GM18861 (cell line): ENCODE results near the gene OR52A5.
"Not testable (repeated sequence)": the region's sequence is repeated elsewhere in the genome, so short reads cannot be mapped to it uniquely, and the experiment has no call there.

Experiments
- ATAC-seq: cut with Tn5 transposase; IDR thresholded peaks from one replicate; pipeline ENCODE4 v1.9.1; 2021; ENCODE audit not compliant: unreplicated experiment

The OR52A5 gene

DNA sequence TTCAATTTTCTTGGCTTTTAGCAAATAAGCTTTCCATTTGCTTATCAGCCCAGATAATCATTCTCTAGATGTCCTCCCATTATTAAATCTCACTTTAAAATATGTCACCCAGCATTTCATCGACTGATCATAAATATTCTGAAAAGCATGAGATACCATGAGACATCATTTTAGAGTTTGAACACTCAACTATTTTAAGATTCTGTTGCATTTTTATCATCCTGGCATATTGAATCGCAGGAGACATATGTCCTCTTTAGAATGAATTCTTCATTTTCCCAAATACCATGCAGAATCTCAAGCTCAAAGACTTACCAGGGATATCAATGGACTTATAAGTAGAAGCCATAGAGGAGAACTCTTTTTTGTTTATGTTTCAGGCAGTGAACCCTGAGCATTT is at the start of gene OR52A5:
OR52A5 (minus strand) TSS at position 361 of the 400 bp plus-strand sequence. CDS start 5,714 bp downstream, outside the sequence.
- ATAC-seq, result no peak

DNA sequence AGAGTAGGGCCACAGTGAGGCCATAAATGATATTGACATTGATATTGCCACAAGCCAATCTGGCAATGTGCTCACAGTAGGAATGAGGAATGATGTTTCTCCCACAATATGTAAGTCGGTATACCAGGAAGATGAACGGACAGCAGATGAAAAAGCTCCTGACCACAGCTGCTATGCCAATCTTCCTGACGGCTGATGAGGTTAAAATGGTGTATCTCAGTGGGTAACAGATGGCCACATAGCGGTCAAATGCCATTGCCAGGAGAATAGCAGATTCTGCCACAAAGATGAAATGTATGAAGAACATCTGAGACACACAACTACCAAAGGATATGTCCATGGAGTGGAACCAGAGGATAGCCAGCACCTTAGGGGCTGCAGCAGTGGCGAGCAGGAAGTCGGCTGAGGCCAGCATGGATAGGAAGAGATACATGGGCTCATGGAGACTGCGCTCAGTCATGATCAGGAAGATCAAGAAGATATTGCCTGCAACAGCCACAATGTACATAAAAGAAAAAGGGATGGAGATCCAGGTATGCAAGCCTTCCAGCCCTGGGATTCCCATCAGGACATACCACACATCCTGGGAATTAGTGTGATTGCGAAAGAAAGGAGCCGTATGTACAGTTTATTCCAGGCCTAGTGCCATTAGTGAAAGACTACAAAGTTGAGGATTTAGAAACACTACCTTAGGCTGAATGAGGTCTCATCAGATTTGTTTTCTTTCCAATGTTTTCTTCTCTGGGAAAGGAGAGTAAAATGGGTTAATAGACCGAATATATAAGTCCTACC is 40.1 kb upstream of the OR52A5 start:
- ATAC-seq, result no peak

DNA sequence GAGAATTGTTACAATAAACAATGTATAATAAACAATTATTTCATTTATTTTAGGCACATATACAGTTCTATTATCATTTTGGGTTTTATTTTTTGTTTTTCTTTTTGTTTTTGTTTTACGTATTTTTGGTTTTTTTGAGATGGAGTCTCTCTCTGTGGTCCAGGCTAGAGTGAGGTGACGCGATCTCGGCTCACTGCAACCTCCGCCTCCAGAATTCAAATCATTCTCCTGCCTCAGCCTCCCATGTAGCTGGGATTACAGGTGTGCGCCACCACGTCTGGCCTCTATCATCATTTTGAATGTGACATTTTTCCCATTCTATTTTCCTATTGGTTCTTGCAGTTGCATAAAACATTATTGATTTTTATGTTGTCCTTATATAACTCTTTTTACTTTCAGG is 36.8 kb upstream of the OR52A5 start:
- no peak for ATAC-seq

DNA sequence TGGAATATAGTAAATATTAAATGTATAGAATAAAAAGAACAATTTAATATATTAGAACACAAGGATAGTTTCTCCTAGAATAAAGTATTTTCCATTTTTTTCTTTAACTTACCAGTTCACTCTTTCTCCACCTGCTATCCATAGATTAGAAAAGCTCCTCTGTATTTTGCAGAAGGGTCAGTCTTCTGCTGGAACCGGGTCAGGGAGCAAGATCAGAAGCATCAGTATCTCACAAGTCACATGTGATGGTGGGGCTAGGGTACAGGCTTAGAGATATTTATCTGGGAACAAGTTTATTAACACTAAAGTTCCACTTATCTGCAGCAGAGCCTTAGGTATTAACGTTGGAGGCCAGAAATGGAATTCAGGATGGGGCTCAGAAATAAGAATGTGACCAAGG is 33.7 kb upstream of the OR52A5 start:
- no peak for ATAC-seq

DNA sequence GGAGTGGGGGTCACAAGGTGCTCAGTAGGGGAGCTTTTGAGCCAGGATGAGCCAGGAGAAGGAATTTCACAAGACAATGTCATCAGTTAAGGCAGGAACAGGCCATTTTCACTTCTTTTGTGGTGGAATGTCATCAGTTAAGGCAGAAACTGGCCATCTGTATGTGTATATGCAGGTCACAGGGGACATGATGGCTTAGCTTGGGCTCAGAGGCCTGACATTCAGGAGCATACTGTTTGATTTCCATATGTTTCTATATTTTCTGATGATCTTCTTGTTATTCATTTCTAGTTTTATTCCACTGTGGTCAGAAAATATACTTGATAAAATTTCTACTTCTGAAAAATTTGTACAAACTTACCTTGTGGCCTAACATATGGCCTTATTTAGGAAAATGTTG is 27.7 kb upstream of the OR52A5 start:
- not testable (repeated sequence) for ATAC-seq

DNA sequence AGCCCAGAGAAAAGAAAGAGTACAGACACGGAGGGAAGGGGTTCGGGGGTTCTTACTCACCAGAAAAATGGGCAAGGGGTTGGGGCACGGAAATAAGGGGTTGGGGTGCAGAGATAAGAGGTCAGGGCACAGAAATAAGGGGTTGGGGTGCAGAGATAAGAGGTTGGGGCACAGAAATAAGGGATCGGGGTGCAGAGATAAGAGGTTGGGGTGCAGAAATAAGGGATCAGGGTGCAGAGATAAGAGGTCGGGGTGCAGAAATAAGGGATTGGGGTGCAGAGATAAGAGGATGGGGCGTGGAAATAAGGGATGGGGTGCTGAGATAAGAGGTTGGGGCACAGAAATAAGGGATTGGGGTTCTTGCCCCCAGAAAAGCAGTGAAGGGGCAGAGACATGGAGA is 26.7 kb upstream of the OR52A5 start:
- ATAC-seq, result not testable (repeated sequence)

DNA sequence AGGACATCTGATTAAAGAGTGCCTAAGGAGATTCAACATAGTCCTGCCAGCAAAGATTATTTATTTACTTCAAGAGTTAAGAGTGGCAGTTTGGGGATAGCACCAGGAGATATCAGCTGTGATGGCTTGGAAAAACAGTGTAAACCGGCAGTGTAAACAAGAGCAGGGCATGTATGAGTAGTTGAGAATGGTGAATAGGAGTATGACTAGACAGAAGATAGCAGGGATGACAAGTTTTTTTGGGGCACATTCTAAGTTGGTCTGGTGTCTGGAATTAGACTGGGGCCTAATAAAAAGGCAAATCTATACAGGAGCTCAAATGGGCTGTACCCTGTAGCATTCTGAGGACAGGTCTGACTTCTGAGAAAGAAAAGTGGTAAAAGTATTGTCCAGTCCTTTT is 22.9 kb upstream of the OR52A5 start:
- not testable (repeated sequence) for ATAC-seq

DNA sequence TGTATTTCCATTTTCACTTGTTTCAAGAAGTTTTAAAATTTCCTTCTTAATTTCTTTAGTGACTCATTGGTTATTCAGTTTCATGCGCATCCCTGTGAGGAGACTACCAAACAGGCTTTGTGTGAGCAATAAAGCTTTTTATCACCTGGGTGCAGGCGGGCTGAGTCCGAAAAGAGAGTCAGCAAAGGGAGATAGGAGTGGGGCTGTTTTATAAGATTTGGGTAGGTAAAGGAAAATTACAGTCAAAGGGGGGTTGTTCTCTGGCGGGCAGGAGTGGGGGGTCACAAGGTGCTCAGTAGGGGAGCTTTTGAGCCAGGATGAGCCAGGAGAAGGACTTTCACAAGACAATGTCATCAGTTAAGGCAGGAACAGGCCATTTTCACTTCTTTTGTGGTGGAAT is 22.1 kb upstream of the OR52A5 start:
- not testable (repeated sequence) for ATAC-seq

DNA sequence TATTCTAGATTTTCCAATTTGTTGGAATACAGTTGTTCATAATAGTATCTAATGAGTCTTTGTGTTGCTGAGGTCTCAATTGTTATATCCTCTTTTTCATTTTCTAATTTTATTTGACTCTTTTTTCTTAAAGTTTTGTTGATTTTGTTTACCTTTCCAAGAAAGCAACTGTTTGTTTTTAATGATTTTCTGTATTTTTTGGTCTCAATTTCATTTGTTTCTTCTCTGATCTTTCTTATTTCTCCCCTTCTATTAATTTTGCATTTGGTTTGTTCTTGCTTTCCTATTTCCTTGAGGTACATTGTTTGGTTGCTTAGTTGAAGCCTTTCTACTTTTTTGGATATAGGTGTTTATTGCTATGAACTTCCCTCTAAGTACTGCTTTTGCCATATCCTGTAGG is 21.6 kb upstream of the OR52A5 start:
- ATAC-seq, result no peak

DNA sequence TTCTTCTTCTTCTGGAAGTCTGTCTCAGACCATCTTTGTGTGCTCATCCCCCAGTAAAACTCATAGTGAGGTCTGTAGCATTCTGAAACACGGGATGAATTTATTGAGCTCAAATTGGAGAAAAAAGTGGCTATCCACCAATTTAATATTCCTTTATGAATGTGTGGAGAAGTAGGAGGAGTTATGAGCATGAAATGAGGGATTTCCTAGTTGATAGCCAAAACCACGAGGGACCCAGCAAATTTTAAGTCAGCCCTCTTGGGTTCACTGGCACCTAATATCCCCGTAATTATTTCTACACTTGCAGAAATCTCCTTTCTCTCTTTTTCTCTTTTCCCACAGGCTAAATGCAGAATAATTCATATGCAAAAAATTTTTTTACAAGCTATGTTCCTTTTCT is 16.5 kb upstream of the OR52A5 start, which contains the start of gene OR52A1:
OR52A1 (minus strand) TSS at position 101 of the 400 bp plus-strand sequence. CDS start 2,388 bp downstream, outside the sequence.
- no peak for ATAC-seq

DNA sequence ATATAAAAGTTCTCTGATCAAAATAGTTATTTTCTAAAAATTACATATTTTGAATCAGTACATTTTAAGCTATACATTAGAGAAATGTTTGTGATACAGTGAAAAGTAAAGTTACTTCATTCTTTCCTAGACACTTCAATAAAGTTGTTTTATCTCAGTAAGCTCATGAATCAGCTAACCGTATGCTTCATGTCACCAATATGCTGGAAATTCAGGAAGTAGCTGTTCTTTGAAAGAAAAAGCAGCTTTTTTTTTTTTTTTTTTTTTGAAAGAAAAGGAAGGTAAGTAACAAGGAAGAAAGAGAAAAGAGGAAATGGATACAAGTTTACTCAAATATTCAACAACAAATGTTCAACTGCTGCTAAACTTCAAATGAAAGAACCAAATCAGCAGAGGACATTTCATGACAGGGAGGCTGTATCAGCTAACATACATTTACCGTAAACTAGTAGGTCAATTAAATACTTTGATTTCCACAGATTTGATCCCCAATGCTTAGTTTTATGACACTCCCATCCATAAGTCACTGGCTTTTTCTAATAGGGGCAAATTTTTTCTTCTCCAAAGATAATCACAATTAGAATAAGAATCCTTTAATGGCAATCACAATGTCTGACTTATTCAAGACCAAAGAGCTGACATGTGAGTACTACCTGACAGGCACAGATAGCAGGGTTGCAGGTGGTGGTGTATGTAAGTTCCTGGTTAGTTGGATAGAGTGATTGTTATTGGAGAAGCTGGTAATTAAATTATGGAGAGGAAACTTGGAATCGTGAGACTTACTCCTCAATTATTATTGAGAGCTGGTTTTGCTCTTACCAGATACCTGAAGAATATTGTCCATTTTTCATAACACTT is 15.6 kb upstream of the OR52A5 start:
- ATAC-seq, result no peak

DNA sequence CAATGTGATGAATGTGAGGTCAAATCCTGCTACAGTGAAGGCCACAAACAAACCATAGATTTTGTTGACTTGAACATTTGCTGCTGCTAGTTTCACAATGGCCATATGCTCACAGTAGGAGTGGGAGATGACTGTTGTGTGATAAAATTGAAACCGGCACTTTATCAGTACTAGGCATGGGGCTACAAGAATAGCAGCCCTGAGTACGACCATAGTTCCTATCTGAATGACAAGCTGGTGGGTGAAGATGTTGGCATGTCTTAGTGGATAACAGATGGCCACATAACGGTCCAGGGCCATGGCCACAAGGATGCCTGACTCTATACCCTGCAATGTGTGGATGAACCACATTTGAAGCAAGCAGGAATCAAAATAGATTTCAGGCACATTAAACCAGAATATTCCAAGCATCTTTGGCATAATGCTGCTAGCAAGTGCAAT is 13.6 kb upstream of the OR52A5 start:
- no peak for ATAC-seq

DNA sequence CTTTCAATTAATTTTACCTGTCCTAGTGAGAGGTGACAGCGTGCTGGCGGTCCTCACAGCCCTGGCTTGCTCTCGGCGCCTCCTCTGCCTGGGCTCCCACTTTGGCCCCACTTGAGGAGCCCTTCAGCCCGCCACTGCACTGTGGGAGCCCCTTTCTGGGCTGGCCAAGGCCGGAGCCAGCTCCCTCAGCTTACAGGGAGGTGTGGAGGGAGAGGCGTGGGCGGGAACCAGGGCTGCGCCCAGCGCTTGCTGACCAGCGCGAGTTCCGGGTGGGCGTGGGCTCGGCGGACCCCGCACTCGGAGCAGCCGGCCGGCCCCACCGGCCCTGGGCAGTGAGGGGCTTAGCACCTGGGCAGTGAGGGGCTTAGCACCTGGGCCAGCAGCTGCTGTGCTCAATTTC is 6.0 kb upstream of the OR52A5 start:
- not testable (repeated sequence) for ATAC-seq

DNA sequence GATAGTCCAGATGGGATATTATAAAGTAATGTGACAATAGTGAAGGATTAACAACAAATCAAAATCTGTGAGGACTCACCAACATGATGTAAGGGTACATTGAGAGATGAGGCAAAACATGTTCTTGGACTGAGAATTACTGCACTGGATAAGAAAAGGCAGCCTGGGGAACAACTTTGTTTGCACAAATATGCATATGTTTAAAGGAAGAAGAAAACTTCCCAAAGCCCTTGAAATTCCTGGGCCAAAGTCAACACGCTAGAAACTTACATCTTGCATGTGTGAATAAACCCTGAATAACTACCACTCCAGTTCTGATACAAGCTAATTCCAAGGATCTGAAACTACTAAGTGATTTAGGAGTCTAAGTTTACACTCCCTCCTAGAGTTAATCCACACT is 1.1 kb downstream of the OR52A5 start:
- ATAC-seq, result no peak

DNA sequence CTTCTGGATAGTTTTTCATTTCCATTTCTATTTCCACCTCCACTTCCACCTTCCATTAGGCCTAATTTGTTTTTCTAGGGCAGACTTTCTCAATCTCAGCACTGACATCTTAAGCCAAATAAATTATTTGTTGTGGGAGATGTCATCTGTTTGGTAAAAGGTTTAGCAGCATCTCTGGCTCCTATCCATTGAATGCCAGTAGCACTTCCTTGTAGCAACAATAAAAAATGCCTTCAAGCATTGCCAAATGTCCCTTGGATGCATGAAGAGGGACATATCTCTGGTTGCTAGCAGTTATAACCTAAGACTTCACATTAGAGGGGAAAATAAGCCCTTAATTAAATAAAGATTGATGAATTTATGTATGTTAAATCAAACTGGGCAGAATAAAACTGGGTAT is 1.9 kb downstream of the OR52A5 start:
- ATAC-seq, result no peak

DNA sequence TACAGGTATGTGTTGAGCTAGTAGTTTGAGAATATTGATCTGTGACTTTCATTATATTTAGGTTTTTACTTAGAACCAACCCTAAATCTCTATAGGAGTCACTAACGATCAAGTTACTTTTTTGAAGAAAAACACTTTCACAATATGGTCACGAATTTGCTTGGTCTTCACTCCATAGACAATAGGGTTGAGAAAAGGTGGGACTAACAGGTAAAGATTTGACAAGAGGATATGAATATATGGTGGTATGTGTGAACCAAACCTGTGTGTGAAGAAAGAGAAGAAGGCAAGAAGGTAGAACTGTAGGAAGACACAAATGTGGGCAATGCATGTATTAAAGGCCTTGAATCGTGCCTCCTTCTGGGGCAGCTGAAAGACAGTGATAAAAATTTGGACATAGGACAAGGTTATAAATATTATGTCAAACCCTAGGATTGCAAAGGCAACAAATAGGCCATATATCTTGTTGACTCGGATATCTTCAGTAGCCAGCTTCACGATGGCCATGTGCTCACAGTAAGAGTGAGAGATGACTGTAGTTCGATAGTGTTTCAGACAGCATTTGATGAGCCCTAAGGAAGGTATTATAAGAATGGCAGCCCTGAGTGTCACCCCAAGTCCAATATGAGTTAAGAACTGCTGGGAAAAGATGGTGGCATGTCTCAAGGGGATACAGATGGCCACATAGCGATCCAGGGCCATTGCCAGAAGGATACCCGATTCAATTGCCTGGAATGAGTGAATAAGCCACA is 6.4 kb downstream of the OR52A5 start:
- no peak for ATAC-seq

DNA sequence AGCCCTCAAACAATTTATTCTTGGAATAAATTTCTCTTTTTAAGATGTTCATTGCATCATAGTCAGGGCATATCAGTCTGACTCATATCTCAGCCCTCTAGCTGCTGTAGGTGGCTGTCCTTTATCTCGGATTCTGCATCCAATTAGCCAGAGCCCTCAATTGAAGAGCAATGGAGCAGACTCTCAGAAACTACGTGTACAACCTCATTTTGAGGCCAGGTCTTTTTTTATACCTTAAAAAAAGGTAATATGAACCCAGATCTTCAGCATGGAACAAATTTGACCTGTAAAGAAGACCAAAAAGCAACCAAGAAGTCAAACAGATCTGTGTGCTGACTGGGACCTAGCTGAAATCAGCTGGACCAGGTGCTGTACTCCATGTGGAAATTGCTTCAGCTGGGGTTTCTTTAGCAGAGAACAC is 8.7 kb downstream of the OR52A5 start:
- no peak for ATAC-seq

DNA sequence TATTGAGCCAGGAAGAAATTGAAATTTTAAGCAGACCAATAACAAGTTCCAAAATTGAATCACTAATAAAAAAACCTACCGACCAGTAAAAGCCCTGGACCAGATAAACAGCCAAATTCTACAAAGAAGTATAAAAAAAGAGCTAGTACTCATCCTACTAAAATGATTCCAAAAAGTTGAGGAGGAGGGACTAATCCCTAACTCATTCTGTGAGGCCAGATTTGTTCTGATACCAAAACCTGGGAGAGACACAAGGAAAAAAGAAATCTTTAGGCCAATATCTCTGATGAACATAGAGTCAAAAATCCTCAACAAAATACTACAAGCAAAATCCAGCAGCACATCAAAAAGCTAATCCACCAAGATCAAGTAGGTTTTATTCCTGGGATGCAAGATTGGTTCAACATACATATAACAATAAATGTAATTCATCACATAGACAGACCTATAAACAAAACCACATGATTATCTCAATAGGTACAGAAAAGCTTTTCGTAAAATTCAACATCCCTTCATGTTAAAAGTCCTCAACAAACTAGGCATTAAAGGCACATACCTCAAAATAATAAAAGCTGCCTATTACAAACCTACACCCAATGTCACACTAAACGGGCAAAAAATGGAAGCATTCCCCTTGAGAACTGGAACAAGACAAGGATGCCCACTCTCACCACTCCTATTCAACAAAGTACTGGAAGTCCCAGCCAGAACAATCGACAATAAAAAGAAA is 13.1 kb downstream of the OR52A5 start:
- no peak for ATAC-seq

DNA sequence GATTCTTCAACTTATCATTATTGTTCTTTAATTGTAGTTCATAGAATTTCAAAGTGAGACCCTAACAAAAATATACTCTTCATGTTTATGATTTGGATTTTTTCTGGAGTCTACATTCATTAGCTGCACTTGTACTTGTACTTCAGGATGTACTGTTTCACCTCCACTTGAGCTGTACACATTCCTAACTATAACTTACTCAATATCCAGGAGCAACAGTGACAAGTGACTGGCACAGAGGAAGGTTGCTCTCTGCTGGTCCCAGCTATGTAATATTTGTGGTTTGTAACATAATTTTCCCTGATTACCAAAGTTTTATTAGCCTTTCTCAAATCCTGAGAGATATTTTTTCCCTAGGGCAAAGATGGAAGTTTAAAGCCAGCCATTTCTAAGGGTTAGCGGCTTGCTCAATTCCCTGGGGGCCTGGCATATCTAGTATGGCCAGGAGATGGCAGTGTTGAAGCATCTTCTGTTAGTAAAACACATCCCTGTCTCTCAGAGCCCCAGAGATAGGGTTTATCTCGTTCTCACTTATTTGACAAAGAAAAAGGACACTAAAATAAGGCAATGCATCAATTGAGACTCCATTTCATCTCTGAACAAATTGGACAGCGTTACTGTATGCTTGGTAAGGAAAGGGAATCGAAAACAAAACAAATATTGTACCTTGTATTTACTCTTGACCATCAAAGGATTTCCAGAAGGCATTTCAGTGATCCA is 14.2 kb downstream of the OR52A5 start:
- peak; percentile 87 for ATAC-seq

DNA sequence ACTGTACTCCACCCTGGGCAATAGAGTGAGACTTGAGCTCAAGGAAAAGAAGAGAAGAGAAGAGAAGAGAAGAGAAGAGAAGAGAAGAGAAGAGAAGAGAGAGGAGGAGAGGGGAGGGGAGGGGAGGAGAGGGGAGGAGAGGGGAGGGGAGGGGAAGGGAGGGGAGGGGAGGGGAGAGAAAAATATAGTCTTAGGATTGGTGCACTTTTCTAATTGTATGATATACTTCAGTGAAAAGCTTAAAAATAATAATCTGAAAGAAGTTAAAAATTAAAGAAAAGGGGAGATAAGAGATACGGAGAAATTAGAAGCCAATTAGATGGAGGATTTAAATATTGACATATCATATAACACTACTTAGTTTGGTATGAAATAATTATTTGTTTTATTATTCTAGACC is 19.3 kb downstream of the OR52A5 start:
- ATAC-seq, result no peak
